GM18868 (cell line): Measurements from ENCODE around the gene CALML3.

Source experiments
- ATAC-seq: cut with Tn5 transposase; IDR thresholded peaks from one replicate; pipeline ENCODE4 v1.9.1; 2021; ENCODE audit warnings: mild to moderate bottlenecking, moderate library complexity; ENCODE audit not compliant: unreplicated experiment

Gene CALML3

DNA sequence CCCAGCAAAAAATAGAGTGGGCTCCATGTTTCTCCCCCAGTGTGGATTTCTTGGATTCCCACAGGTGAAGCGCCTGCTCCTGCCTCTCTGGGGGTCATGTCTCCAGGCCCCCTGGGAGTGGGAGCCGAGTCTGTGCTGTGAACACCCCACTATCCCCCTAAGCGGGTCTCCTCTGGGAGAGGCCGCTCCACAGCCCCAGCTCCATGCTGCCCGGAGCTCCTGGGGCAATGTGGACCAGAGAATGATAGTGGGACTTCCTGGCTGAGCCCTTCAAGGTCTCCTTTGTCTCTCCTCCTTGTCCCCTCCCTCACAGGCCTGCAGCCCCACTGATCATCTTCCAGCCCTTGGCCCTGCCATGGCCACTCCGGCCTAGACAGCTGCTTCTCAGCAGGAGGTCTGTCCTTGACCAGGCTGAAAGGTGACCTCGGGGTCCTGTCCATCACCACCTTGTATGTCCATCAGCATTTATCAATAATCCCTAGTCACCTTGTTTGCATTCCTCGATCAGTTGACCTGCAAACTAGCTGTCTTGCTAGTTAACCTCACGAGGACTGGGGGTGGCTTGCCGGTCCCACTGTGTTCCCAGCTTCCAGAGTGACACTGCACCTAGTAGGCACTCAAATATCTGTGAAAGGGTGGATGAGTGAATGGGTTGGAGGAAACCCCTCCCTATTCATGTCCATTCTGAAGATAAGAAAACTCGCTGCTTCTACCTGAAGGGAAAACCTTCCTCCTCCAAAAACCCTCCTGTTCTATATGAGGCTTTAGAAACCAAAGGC is 776 bp upstream of the CALML3 start:
- ATAC-seq: no peak

DNA sequence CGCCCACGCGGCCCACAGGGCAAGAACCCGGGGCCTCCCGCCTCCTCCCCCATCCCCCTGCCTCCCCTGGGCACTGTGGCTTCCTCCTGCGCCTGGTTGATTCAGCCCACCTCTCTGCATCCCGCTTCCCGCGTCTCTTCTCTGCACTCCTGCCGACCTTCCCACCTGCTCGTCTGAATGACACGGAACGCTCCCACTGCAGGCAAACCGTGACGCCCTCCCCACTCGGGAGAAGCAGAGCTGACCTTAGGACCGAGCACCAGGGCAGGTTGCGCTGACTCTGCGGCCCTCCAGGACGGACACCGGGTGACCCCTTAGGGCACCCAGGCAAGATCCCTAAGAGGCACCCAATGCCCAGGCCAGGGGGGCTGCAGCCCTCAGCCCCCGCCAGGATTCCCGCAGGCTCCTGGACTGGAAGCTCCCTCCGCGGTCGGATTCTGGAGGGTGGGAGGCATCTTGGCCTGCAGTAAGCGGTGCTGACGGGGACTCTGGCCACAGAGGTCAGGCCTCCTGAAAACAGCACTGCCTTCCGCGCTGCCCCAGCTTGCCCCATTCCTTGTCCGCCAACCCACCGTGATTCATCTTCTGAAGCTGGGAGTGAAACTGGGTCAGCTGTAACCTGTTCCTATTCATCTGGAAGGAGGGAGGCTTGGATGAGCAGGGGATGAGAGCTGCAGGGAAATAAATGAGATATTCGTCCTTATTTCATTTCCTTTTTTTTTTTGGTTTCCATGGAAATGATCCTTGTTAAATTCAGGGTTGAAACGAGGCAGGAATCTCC is 990 bp downstream of the CALML3 start:
- no peak for ATAC-seq

- ATAC-seq: no peak
Observed at GRCh38 chr10:5526691-5527331, 2.0 kb downstream of the CALML3 start.

- ATAC-seq: no peak
Observed at GRCh38 chr10:5527332-5528200, 2.8 kb downstream of the CALML3 start.

- no peak for ATAC-seq
Observed at GRCh38 chr10:5528989-5529701, 4.4 kb downstream of the CALML3 start.

GRCh38 chr10:5529702-5530411 is 5.1 kb downstream of the CALML3 start:
- no peak for ATAC-seq

- ATAC-seq: no peak
Observed at GRCh38 chr10:5530412-5530806, 5.6 kb downstream of the CALML3 start.

DNA sequence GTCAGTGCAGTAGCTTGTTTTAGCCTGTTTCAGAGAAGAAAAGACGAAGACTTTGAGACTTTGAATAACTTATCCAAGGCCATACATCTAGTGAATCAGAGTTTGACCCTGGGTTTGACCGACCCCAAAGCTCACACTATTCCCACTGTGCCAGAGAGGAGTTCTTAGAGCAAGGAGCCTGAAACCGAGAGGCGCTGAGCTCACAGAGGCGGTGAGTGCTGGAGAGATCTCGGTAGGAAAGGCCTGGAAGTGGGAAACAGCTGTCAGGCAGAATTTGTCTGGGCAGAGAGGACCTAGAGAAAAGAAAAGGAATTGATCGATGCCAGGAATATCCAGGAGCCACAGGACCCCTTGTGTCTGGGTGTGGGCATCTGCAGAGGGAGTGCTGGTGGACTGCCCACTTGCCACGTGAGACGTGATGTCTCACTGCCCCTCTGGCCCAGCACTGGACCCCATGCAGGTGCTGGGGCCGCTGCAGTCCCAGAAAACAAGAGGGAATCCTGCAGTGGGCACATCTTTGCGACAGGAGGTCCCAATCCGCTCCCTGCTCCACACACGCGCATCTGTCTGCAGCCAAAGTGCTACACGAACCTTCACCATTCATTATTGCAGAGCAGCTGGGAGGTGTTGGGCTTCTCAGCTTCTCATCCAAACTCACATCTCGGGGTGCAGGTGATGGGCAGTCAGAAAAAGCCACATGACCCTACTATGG is 6.2 kb downstream of the CALML3 start:
- ATAC-seq: no peak

- no peak for ATAC-seq
Observed at GRCh38 chr10:5531558-5532306, 7.0 kb downstream of the CALML3 start.

GRCh38 chr10:5532307-5532605 is 7.5 kb downstream of the CALML3 start:
- ATAC-seq: no peak

DNA sequence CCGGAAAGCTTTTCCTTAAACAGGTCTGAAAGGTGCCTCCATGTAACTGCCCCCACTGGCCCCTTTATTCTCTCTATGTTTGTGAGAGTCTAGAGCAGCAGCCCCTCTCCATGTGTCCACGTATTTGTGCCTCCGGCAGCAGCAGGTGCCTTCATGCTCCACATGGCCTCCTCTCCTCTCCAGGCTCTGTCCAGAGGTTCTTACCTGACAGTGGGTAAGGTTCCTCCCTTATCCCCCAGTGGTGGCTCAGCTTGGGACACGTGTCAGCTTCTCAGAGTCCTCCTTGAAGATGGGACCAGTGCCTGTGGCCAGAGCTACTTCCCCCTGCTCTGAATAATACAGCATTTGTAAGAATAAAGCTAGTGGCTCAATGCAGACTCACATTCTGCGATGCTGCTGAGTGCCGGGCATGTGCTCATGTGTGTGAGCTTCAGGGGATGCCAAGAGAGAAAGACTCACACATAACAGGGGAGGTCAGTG is 7.9 kb downstream of the CALML3 start:
- ATAC-seq: no peak

DNA sequence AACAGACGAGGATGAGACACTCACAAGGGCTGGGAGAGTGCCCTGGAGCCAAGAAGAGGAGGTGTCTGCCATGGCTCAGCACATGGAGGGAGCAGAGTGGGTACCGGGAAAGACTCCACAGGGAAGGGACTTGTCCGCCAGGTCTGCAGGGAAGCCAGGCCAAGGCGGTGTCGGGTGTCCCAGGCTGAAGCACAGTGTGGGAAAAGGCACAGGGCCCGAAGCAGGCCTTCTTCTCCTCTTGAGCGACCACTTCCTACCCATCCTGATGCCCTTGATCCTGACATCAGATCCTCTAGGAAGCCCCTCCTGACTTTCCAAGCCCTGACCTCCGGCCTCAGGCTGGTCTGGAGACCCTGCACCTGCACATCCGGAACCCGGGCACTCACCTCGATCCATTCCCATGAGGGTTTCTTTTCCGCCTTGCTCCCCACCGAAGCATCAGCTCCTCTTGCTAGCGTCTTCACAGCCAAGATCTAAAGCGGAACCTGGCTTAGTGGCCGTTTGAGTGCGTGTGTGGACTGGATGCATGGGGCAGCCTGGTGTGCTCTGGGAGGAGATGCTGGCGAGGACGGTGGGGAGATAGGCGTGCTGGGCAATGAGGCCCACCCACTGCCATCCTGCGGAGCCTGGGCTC is 8.5 kb downstream of the CALML3 start:
- ATAC-seq: no peak

DNA sequence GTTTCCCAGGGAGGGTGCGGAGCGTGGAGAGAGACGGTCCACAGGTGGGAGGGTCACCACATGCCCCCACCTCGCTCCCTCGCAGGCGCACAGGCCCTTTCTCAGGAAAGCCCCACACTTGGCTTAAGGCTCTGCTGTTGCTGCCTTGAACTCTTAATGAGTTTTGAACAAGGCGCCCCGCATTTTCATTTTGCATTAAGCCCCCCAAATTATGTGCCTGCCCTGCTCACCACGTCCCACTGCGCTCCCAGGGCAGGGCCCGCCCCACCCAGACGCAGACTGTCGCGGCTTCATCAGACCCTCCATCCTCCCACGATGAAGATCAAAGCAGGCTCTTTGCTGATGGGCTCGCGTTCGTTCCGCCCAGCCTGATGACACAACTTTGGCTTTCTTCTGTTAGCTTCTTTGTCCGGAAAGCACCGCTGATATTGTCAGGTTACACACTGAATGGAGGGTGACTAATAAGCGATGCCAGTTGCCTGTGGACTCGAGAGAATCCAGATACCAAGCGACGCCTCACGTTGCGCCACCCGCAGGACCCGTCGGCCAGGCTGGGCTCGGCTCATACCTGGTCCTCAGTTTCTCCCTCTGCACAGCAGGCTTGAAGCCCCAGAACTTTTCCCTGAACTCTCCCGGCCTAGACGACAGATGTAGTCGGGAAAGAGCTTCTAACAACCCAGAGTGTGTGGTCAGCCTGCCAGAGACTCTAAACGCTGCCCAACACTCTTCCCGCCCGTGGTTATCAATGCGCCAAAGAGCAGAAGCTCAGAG is 9.5 kb downstream of the CALML3 start:
- ATAC-seq: no peak

GRCh38 chr10:5534880-5535856 is 10.4 kb downstream of the CALML3 start:
- no peak for ATAC-seq

GRCh38 chr10:5536486-5537081 is 11.8 kb downstream of the CALML3 start:
- ATAC-seq: no peak

- ATAC-seq: no peak
Observed at GRCh38 chr10:5537684-5538083, 12.9 kb downstream of the CALML3 start.
